ENCODE results near the gene COG3. TPM values are rescaled to one million over a fixed set of nuclear protein-coding genes. Genes with fewer than 3 reads are reported as not detected.

The COG3 gene
- total and polyA plus RNA-seq, 2 of the 13 experiments (the other 11 are each of a cell fraction or from before 2014, with no cell fraction given) = 37.8 to 47.5 TPM

DNA sequence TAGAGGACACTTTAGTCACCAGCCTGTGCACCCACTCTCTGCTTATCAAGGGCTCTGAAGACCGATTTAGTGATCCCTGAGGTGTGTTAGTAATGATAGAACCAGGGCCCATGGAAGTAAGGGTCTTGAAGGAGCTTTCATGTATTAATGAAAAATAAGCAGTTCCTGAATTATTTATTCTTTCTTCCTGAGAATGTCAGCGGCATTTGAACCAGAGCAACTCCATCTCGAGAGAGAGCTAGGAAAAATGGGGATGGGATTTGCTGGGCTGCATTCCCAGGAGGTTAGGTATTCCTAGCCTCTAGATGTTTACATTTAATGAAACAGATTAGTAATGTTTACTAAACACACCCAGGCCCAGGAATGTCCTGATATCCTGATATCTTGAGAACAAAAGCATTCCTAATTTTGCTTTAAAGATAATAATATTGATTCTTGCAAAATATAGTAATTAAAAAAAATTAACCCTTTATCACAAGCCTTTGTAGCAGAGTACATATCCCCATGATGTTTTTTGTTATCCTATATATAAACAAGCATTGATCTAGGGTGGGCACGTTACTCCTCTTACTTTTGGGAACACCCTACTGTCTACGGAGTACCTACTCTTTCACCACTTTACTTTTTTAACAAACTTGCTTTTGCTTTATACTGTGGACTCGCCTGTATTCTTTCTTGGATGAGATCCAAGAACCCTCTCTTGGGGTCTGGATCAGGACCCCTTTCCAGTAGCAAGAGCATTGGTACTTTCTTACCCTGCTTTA is 63.1 kb downstream of the COG3 start:
- peaks cover 36% of the 10 kb centered on the region for H3K4me1 ChIP-seq (ENCODE audit: insufficient read depth, low read length)
- in situ Hi-C loops (cut with HindIII; ENCODE audit: extremely low pct_ligation_motif_present, low pct_unique_long_range_greater_than_20kb) = no loop called here
- H2AFZ ChIP-seq (ENCODE audit: low read length) = no peak overlapping the region
- POLR2A ChIA-PET = no interaction called here
- no peak overlapping the region for H3K4me2 ChIP-seq (ENCODE audit: low read depth, low read length)
- CTCF ChIA-PET (ENCODE audit: low intra/inter-chr PET ratio, low total read pairs) = no interaction called here
- peak; percentile 77 for DNase-seq (ENCODE audit: low spot score)
- FAIRE-seq = no peak
- peaks cover 10 to 49% of the 10 kb centered on the region in 2 experiments for H3K36me3 ChIP-seq (replicated peaks in 1 of 2; ENCODE audit: control insufficient read depth in 1 of 2, insufficient read depth in 2 of 2, low read length in 2 of 2)
- peaks cover 2% of the 10 kb centered on the region; the same call in 1 of the 2 replicates for H4K20me1 ChIP-seq (ENCODE audit: insufficient read depth, low read length)
- intact Hi-C loops (cut with micrococcal nuclease; ENCODE audit: unreplicated experiment) = no loop called here
- H3K9ac ChIP-seq (ENCODE audit: insufficient read depth, low read depth, low read length) = no peak overlapping the region
- peak overlapping the region; percentile 54 for H3K27ac ChIP-seq (ENCODE audit: extremely low read length, insufficient read depth, low read length)
- 73% methylated on average over 6 of the region's 6 CpGs for WGBS (ENCODE audit: low lambda C conversion rate)
- no TSS peak for BruUV-seq (replicated peaks)
- no peaks in the 10 kb centered on the region for H3K79me2 ChIP-seq (ENCODE audit: insufficient read depth, low read length)
- no peaks in the 10 kb centered on the region for H3K9me3 ChIP-seq (ENCODE audit: low read length)
- H3K4me3 ChIP-seq (replicated peaks in 1 of 3; ENCODE audit: insufficient read depth in 1 of 3, low read depth in 2 of 3, low read length in 3 of 3) = no peak overlapping the region
- no peaks in the 10 kb centered on the region for H3K27me3 ChIP-seq (ENCODE audit: control insufficient read depth in 1 of 2, insufficient read depth in 2 of 2, low read length in 2 of 2)
- peak; percentile 90 for ATAC-seq
- TF ChIP-seq ERF (CRISPR knock-in tag; IDR thresholded peaks at IDR 0.05) = no peak
- 0 out of 2 replicates have a peak, but pooled peaks have one; percentile 18 for TF ChIP-seq HMG20A (CRISPR knock-in tag; IDR thresholded peaks at IDR 0.05; ENCODE audit: borderline replicate concordance)
- no peak for TF ChIP-seq ARNT2 (CRISPR knock-in tag; IDR thresholded peaks at IDR 0.05; ENCODE audit: low read depth)
- TF ChIP-seq SAP130 (CRISPR knock-in tag; IDR thresholded peaks at IDR 0.05; ENCODE audit: low read depth) = 0 out of 2 replicates have a peak, but pooled peaks have one; percentile 16
- no peak for TF ChIP-seq ZNF430 (CRISPR knock-in tag; IDR thresholded peaks at IDR 0.05)
- peak; percentile 22; the same call in 1 of the 2 replicates for TF ChIP-seq TCF7 (IDR thresholded peaks at IDR 0.05; ENCODE audit: low read depth)
- TF ChIP-seq FOXP1 (IDR thresholded peaks at IDR 0.05) = 0 out of 2 replicates have a peak, but pooled peaks have one; percentile 41
- peak; percentile 72 for TF ChIP-seq FOXP1 (CRISPR knock-in tag; IDR thresholded peaks at IDR 0.05)
- no peak for TF ChIP-seq ZMYM2 (CRISPR knock-in tag; IDR thresholded peaks at IDR 0.05)
- no peak for TF ChIP-seq TFE3 (CRISPR knock-in tag; IDR thresholded peaks at IDR 0.05)
- 0 out of 2 replicates have a peak, but pooled peaks have one; percentile 41 for TF ChIP-seq FOXP4 (CRISPR knock-in tag; IDR thresholded peaks at IDR 0.05)
- TF ChIP-seq, protein P1, sequence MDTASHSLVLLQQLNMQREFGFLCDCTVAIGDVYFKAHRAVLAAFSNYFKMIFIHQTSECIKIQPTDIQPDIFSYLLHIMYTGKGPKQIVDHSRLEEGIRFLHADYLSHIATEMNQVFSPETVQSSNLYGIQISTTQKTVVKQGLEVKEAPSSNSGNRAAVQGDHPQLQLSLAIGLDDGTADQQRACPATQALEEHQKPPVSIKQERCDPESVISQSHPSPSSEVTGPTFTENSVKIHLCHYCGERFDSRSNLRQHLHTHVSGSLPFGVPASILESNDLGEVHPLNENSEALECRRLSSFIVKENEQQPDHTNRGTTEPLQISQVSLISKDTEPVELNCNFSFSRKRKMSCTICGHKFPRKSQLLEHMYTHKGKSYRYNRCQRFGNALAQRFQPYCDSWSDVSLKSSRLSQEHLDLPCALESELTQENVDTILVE (CRISPR knock-in tag; IDR thresholded peaks at IDR 0.05) = no peak
- no peak for TF ChIP-seq ZFAT (CRISPR knock-in tag; conservative IDR thresholded peaks at IDR 0.05)
- TF ChIP-seq SOX6 (IDR thresholded peaks at IDR 0.05) = no peak
- peak; percentile 45; the same call in 1 of the 2 replicates for TF ChIP-seq SOX6 (CRISPR knock-in tag; IDR thresholded peaks at IDR 0.05)
- TF ChIP-seq TFDP1 (CRISPR knock-in tag; IDR thresholded peaks at IDR 0.05; ENCODE audit: borderline replicate concordance) = no peak
- TF ChIP-seq GATAD2A (CRISPR knock-in tag; IDR thresholded peaks at IDR 0.05) = 0 out of 2 replicates have a peak, but pooled peaks have one; percentile 35
- no peak for TF ChIP-seq RBM39 (IDR thresholded peaks at IDR 0.05; ENCODE audit: low read depth, low read length, poor library complexity, severe bottlenecking)
- TF ChIP-seq SOX5 (CRISPR knock-in tag; IDR thresholded peaks at IDR 0.05; ENCODE audit: borderline replicate concordance) = peak; percentile 54; the same call in 1 of the 2 replicates
- TF ChIP-seq NCOA2 (CRISPR knock-in tag; IDR thresholded peaks at IDR 0.05) = peak; percentile 49
- no peak for TF ChIP-seq JARID2 (CRISPR knock-in tag; IDR thresholded peaks at IDR 0.05; ENCODE audit: insufficient replicate concordance)
